Ascending aorta (tissue), 2 donors: ENCODE results near the gene KLHDC7B. TPM values are rescaled to one million over a fixed set of nuclear protein-coding genes. Genes with fewer than 3 reads are reported as not detected.

Experiments used
- DNase-seq, 2 donors: peaks; one replicate each; pipeline ENCODE4 v3.0.0-alpha.2; 2019; ENCODE audit warnings: low spot score in 2 of 2
- H3K27ac ChIP-seq, 2 donors: fragments of 200-600 bp; sonication (generic); one replicate each; pipeline ENCODE4 v1.5.1; 2016 to 2017; ENCODE audit warnings: mild to moderate bottlenecking in 1 of 2
- H3K27me3 ChIP-seq: fragments of 200-600 bp; sonication (generic); one replicate; pipeline ENCODE4 v1.5.1; 2017
- H3K36me3 ChIP-seq, 2 donors: fragments of 200-600 bp; sonication (generic); one replicate each; pipeline ENCODE4 v1.5.1; 2016
- H3K4me1 ChIP-seq, 2 donors: fragments of 200-600 bp; sonication (generic); one replicate each; pipeline ENCODE4 v1.5.1; 2016 to 2017; ENCODE audit warnings: mild to moderate bottlenecking in 1 of 2
- H3K4me3 ChIP-seq, 2 donors: fragments of 200-600 bp; sonication (generic); one replicate each; pipeline ENCODE4 v1.5.1; 2016 to 2017; ENCODE audit warnings: mild to moderate bottlenecking in 1 of 2
- H3K9me3 ChIP-seq, 2 donors: fragments of 200-600 bp; sonication (generic); one replicate each; pipeline ENCODE4 v1.5.1; 2016
- CTCF ChIP-seq, 3 experiments: fragments of 200-600 bp in 2 of 3; fragments of 450-650 bp in 1 of 3; sonication (generic) in 2 of 3; IDR thresholded peaks; one replicate each; pipeline ENCODE4 v1.5.1; 2016 to 2019; ENCODE audit warnings: antibody characterized with exemption in 3 of 3, mild to moderate bottlenecking in 1 of 3, moderate library complexity in 1 of 3
- intact Hi-C: fragments of 100-400 bp; cut with DNase I; formaldehyde crosslinking; loops from one replicate; pipeline ENCODE4 v1.15.1; 2023
- total RNA-seq: library from RNA; depleted of rRNA; stranded (reverse); fragments of >200 nt; gene quantifications from one replicate; pipeline ENCODE4 v1.1.0, GENCODE V29; 2016

The KLHDC7B gene
- total RNA-seq, 1 donor from 2014 or later, result not detected

GRCh38 chr22:50548921-50549790 lies 3.5 kb downstream of the KLHDC7B start:
- peak overlapping the region; percentile 19 to 51 for H3K4me3 ChIP-seq
- H3K36me3 ChIP-seq, result no peaks in the 10 kb centered on the region
- no peak for TF ChIP-seq CTCF (IDR thresholded peaks at IDR 0.05)
- intact Hi-C loops, result no loop called here
- no peak for DNase-seq
- H3K4me1 ChIP-seq, result peaks cover 5 to 10% of the 10 kb centered on the region in 2 donors
- no peaks in the 10 kb centered on the region for H3K9me3 ChIP-seq
- no peak overlapping the region for H3K27ac ChIP-seq
- H3K27me3 ChIP-seq, result peaks cover 19% of the 10 kb centered on the region

- no peaks in the 10 kb centered on the region for H3K36me3 ChIP-seq
- intact Hi-C loops, result no loop called here
- DNase-seq, result no peak
- H3K4me3 ChIP-seq, result no peak overlapping the region
- H3K27ac ChIP-seq, result no peak overlapping the region
- no peaks in the 10 kb centered on the region for H3K9me3 ChIP-seq
- H3K4me1 ChIP-seq, result peaks cover 5 to 7% of the 10 kb centered on the region in 2 donors
- no peak for TF ChIP-seq CTCF (IDR thresholded peaks at IDR 0.05)
- H3K27me3 ChIP-seq, result peaks cover 19% of the 10 kb centered on the region
Observed at GRCh38 chr22:50550395-50550794, 4.7 kb downstream of the KLHDC7B start.

- no peak for TF ChIP-seq CTCF (IDR thresholded peaks at IDR 0.05)
- no peak overlapping the region for H3K27ac ChIP-seq
- peaks cover 19% of the 10 kb centered on the region for H3K27me3 ChIP-seq
- no peak overlapping the region for H3K4me3 ChIP-seq
- intact Hi-C loops, result no loop called here
- H3K9me3 ChIP-seq, result no peaks in the 10 kb centered on the region
- no peak for DNase-seq
- H3K4me1 ChIP-seq, result peaks cover 5 to 7% of the 10 kb centered on the region in 2 donors
- no peaks in the 10 kb centered on the region for H3K36me3 ChIP-seq
Observed at GRCh38 chr22:50551160-50551752, 5.6 kb downstream of the KLHDC7B start.

- H3K9me3 ChIP-seq, result no peaks in the 10 kb centered on the region
- H3K4me3 ChIP-seq, result no peak overlapping the region
- intact Hi-C loops, result no loop called here
- H3K36me3 ChIP-seq, result no peaks in the 10 kb centered on the region
- H3K27ac ChIP-seq, result no peak overlapping the region
- no peak for DNase-seq
- no peak for TF ChIP-seq CTCF (IDR thresholded peaks at IDR 0.05)
- peaks cover 12% of the 10 kb centered on the region for H3K27me3 ChIP-seq
- H3K4me1 ChIP-seq, result peaks cover 5 to 7% of the 10 kb centered on the region in 2 donors
Observed at GRCh38 chr22:50553310-50553709, 7.6 kb downstream of the KLHDC7B start.

- TF ChIP-seq CTCF (IDR thresholded peaks at IDR 0.05), result no peak
- DNase-seq, result no peak
- Histone ChIP-seq H3K27ac (no peak overlapping the region), H3K27me3 (no peaks in the 10 kb centered on the region), H3K4me1 (no peaks in the 10 kb centered on the region), H3K4me3 (no peak overlapping the region), H3K9me3 (no peaks in the 10 kb centered on the region), H3K36me3 (no peaks in the 10 kb centered on the region)
- intact Hi-C loops, result no loop called here
Observed at GRCh38 chr22:50556703-50557102, 11.0 kb downstream of the KLHDC7B start.
